IMR-90 (cell line): ENCODE measurements around the gene DPF3. TPM values are rescaled to one million over a fixed set of nuclear protein-coding genes. Genes with fewer than 3 reads are reported as not detected.

Experiments
- ATAC-seq: fragments of 200-7000 bp; cut with Tn5 transposase; 2 replicates; pipeline ENCODE4 v1.9.1; 2020; ENCODE audit warnings: low read depth, mild to moderate bottlenecking, moderate library complexity
- BruUV-seq: library from RNA; stranded (reverse); fragments of 400-500 nt; replicated peaks from 2 replicates; lab custom pipeline; 2021; lab: Mats Ljungman, UMichigan
- CTCF ChIA-PET: fragments of 300-600 bp; formaldehyde crosslinking; extraction: SDS; loops from one replicate; lab custom pipeline; 2021; ENCODE audit warnings: antibody characterized with exemption; lab: Yijun Ruan, JAX
- POLR2A ChIA-PET: fragments of 300-600 bp; sonication (Branson Sonifier 250); formaldehyde crosslinking; loops from one replicate; lab custom pipeline; 2022; ENCODE audit warnings: antibody characterized with exemption; ENCODE audit not compliant: unreplicated experiment; lab: Charles Lee
- DNase-seq: peaks from one replicate; pipeline ENCODE4 v3.0.0; 2013
- H2AFZ ChIP-seq: replicated peaks from 2 replicates; pipeline ENCODE3; 2013; ENCODE audit warnings: low read length, mild to moderate bottlenecking; ENCODE audit not compliant: poor library complexity
- H2AK5ac ChIP-seq: 2 replicates; pipeline ENCODE4 v1.6.1; 2013; ENCODE audit warnings: low read depth, low read length, inconsistent platforms
- H2AK9ac ChIP-seq: replicated peaks from 2 replicates; pipeline ENCODE3; 2013; ENCODE audit warnings: mild to moderate bottlenecking, low read depth, low read length, moderate library complexity; ENCODE audit not compliant: poor library complexity
- H2BK120ac ChIP-seq: 2 replicates; pipeline ENCODE4 v1.6.1; 2013; ENCODE audit warnings: low read depth, low read length, inconsistent platforms
- H2BK15ac ChIP-seq: 3 replicates; pipeline ENCODE4 v1.6.1; 2013; ENCODE audit warnings: low read depth, low read length, inconsistent platforms
- H2BK20ac ChIP-seq: 2 replicates; pipeline ENCODE4 v1.6.1; 2013; ENCODE audit warnings: low read depth, mild to moderate bottlenecking, inconsistent platforms, low read length, moderate library complexity
- H2BK5ac ChIP-seq: 2 replicates; pipeline ENCODE4 v1.6.1; 2013; ENCODE audit warnings: mild to moderate bottlenecking, low read depth, low read length, inconsistent platforms; ENCODE audit not compliant: poor library complexity, severe bottlenecking
- H3K14ac ChIP-seq: replicated peaks from 2 replicates; pipeline ENCODE4 v1.6.1; 2013; ENCODE audit warnings: low read depth, low read length, inconsistent platforms
- H3K18ac ChIP-seq: 2 replicates; pipeline ENCODE4 v1.6.1; 2013; ENCODE audit warnings: low read depth, low read length, control low read depth
- H3K23ac ChIP-seq: 2 replicates; pipeline ENCODE4 v1.6.1; 2013; ENCODE audit warnings: low read depth, low read length, inconsistent platforms
- H3K27ac ChIP-seq: 2 replicates; pipeline ENCODE4 v1.5.1; 2013; ENCODE audit warnings: mild to moderate bottlenecking, control low read depth, low read length; ENCODE audit not compliant: insufficient read depth
- H3K27me3 ChIP-seq: 2 replicates; pipeline ENCODE4 v1.6.1; 2013; ENCODE audit warnings: low read length; ENCODE audit not compliant: control insufficient read depth, insufficient read depth
- H3K36me3 ChIP-seq: 2 replicates; pipeline ENCODE4 v1.6.1; 2013; ENCODE audit warnings: low read length, mixed read lengths; ENCODE audit not compliant: control insufficient read depth, insufficient read depth
- H3K4ac ChIP-seq: 2 replicates; pipeline ENCODE4 v1.6.1; 2013; ENCODE audit warnings: low read depth, low read length, inconsistent platforms
- H3K4me1 ChIP-seq: 2 replicates; pipeline ENCODE4 v1.6.1; 2013; ENCODE audit warnings: low read length, mixed read lengths; ENCODE audit not compliant: control insufficient read depth, insufficient read depth
- H3K4me2 ChIP-seq: 2 replicates; pipeline ENCODE4 v1.6.1; 2013; ENCODE audit warnings: low read depth, mild to moderate bottlenecking, control low read depth, low read length, moderate library complexity
- H3K4me3 ChIP-seq: 2 replicates; pipeline ENCODE4 v1.5.1; 2013; ENCODE audit warnings: low read depth, mild to moderate bottlenecking, control low read depth, low read length, moderate library complexity; ENCODE audit not compliant: insufficient read depth
- H3K56ac ChIP-seq: 2 replicates; pipeline ENCODE4 v1.6.1; 2013; ENCODE audit warnings: low read length, inconsistent platforms; ENCODE audit not compliant: insufficient read depth; ENCODE audit errors: extremely low read depth
- H3K79me1 ChIP-seq, 2 experiments: 2 replicates each; pipeline ENCODE4 v1.6.1; 2013; ENCODE audit warnings: low read length in 2 of 2, inconsistent platforms in 1 of 2, low read depth in 1 of 2
- H3K9ac ChIP-seq: 2 replicates; pipeline ENCODE4 v1.6.1; 2013; ENCODE audit warnings: low read depth, low read length, control low read depth
- H3K9me1 ChIP-seq: 2 replicates; pipeline ENCODE4 v1.6.1; 2013; ENCODE audit warnings: low read length, inconsistent platforms; ENCODE audit not compliant: insufficient read depth
- H3K9me3 ChIP-seq: 2 replicates; pipeline ENCODE4 v1.6.1; 2013; ENCODE audit warnings: low read length; ENCODE audit not compliant: control insufficient read depth, insufficient read depth
- H4K20me1 ChIP-seq: 2 replicates; pipeline ENCODE4 v1.6.1; 2013; ENCODE audit warnings: low read length, inconsistent platforms; ENCODE audit not compliant: insufficient read depth
- H4K5ac ChIP-seq: 2 replicates; pipeline ENCODE4 v1.6.1; 2013; ENCODE audit warnings: mild to moderate bottlenecking, low read depth, low read length, control low read depth
- H4K8ac ChIP-seq, 2 experiments: 2 replicates each; pipeline ENCODE4 v1.6.1; 2013; ENCODE audit warnings: low read depth in 2 of 2, low read length in 2 of 2, control low read depth in 1 of 2, inconsistent platforms in 1 of 2
- H4K91ac ChIP-seq: 2 replicates; pipeline ENCODE4 v1.6.1; 2013; ENCODE audit warnings: low read depth, low read length, inconsistent platforms; ENCODE audit not compliant: insufficient read depth
- BHLHE40 ChIP-seq: fragments of 150-350 bp; IDR thresholded peaks from 2 replicates; pipeline ENCODE4 v1.6.1; 2016; ENCODE audit warnings: mild to moderate bottlenecking, low read depth, low read length
- CEBPB ChIP-seq: IDR thresholded peaks from 2 replicates; pipeline ENCODE4 v1.6.1; 2012; ENCODE audit warnings: low read depth, low read length, improper control_type of control experiment
- CHD1 ChIP-seq: IDR thresholded peaks from 2 replicates; pipeline ENCODE4 v1.6.1; 2012; ENCODE audit warnings: low read depth, low read length, improper control_type of control experiment
- FOS ChIP-seq: fragments of 150-350 bp; IDR thresholded peaks from 2 replicates; pipeline ENCODE4 v1.6.1; 2016; ENCODE audit warnings: low read depth, low read length
- MAFK ChIP-seq: IDR thresholded peaks from 2 replicates; pipeline ENCODE4 v1.6.1; 2012; ENCODE audit warnings: low read depth, low read length, improper control_type of control experiment
- MAZ ChIP-seq: IDR thresholded peaks from 2 replicates; pipeline ENCODE4 v1.6.1; 2012; ENCODE audit warnings: low read depth, mild to moderate bottlenecking, low read length, improper control_type of control experiment, moderate library complexity, borderline replicate concordance
- MXI1 ChIP-seq: IDR thresholded peaks from 2 replicates; pipeline ENCODE4 v1.6.1; 2012; ENCODE audit warnings: low read depth, mild to moderate bottlenecking, low read length, moderate library complexity, borderline replicate concordance
- NFE2L2 ChIP-seq: fragments of 150-350 bp; IDR thresholded peaks from 2 replicates; pipeline ENCODE4 v1.6.1; 2016; ENCODE audit warnings: low read depth, mild to moderate bottlenecking, low read length
- POLR2A ChIP-seq: IDR thresholded peaks from 2 replicates; pipeline ENCODE4 v1.6.1; 2012; ENCODE audit warnings: mild to moderate bottlenecking, low read depth, low read length
- RAD21 ChIP-seq: IDR thresholded peaks from 2 replicates; pipeline ENCODE4 v1.6.1; 2012; ENCODE audit warnings: low read length, improper control_type of control experiment
- RCOR1 ChIP-seq: IDR thresholded peaks from 2 replicates; pipeline ENCODE4 v1.6.1; 2012; ENCODE audit warnings: mild to moderate bottlenecking, low read length, improper control_type of control experiment; ENCODE audit not compliant: insufficient replicate concordance
- RFX5 ChIP-seq: IDR thresholded peaks from 2 replicates; pipeline ENCODE4 v1.8.0; 2012; ENCODE audit warnings: low read depth, mild to moderate bottlenecking, low read length, moderate library complexity
- SMC3 ChIP-seq: fragments of 150-350 bp; IDR thresholded peaks from 2 replicates; pipeline ENCODE4 v1.6.1; 2016; ENCODE audit warnings: low read depth, mild to moderate bottlenecking, antibody characterized with exemption, low read length, moderate library complexity
- WGBS, 2 experiments: methylation state at CpG; one replicate each; pipeline versions ENCODE4 v1.1.5 to v1.1.7; 2013; ENCODE audit warnings: missing lambda C conversion rate in 2 of 2; ENCODE audit not compliant: insufficient read length in 1 of 2; ENCODE audit errors: extremely low coverage in 2 of 2; 5-methylcytosine and 5-hydroxymethylcytosine counted together
- dilution Hi-C: fragments of 300-500 bp; cut with HindIII; formaldehyde crosslinking; loops from one replicate; pipeline ENCODE4 v1.14.3; 2018; ENCODE audit warnings: low sequenced_read_pairs; ENCODE audit not compliant: unreplicated experiment
- in situ Hi-C: fragments of 300-500 bp; cut with MboI; formaldehyde crosslinking; loops from 3 replicates; pipeline ENCODE4 v1.14.3; 2019; ENCODE audit warnings: low sequenced_read_pairs, inconsistent platforms, mixed read lengths
- intact Hi-C: fragments of 100-400 bp; cut with micrococcal nuclease; formaldehyde crosslinking; loops from 2 replicates; pipeline ENCODE4 v1.10.0; 2022
- polyA plus RNA-seq, 3 experiments: library from polyadenylated mRNA; depleted of rRNA; stranded (reverse); fragments of >200 nt; gene quantifications; 2 replicates each; pipeline ENCODE4 v1.2.3, GENCODE V29; 2012; ENCODE audit warnings: low replicate concordance in 1 of 3
- total RNA-seq: library from RNA; depleted of rRNA; stranded (reverse); fragments of >200 nt; gene quantifications from 2 replicates; pipeline ENCODE4 v1.2.3, GENCODE V29; 2012
- TF ChIP-seq, protein P1 (sequence below): fragments of 150-350 bp; IDR thresholded peaks from 2 replicates; pipeline ENCODE4 v1.6.1; 2017; ENCODE audit warnings: mild to moderate bottlenecking, antibody characterized with exemption, low read length, low read depth
- TF ChIP-seq, protein P2 (sequence below): fragments of 150-350 bp; IDR thresholded peaks from 2 replicates; pipeline ENCODE4 v1.6.1; 2016; ENCODE audit warnings: low read depth, mild to moderate bottlenecking, low read length, moderate library complexity, borderline replicate concordance
- TF ChIP-seq, protein P3 (sequence below): conservative IDR thresholded peaks from 2 replicates; pipeline ENCODE4 v1.5.1; 2012; ENCODE audit warnings: mild to moderate bottlenecking, low read depth, low read length, improper control_type of control experiment

DPF3 gene
- total and polyA plus RNA-seq, 2 of the 4 experiments (the other 2 are of a cell fraction), result 30.5 to 32.8 TPM

DNA sequence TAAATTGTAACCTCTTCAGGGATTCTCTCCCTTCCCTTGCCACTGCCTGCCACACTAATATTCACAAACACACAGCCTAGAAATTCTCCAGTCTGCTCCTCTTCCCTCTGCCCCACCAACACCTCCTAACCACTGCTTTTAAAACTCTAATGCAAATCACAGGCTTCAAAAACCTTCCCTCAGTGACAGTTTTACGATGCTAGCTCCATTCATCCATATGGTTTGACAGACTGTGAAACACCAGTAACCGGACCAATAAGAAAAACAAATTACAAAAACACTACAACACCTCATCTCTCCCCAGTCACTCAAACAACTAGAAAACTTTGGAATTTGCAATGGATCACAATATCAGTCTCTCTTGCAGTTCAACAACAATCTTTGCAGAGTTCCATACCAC lies 5.7 kb downstream of the DPF3 start:
- Histone ChIP-seq H3K9me3 (no peaks in the 10 kb centered on the region), H3K14ac (no peak overlapping the region), H3K4me1 (peaks cover 22% of the 10 kb centered on the region), H3K56ac (no peak overlapping the region), H3K79me1 (peaks cover 42 to 83% of the 10 kb centered on the region in 2 experiments), H3K4me2 (peak overlapping the region; percentile 63), H2BK5ac (no peak overlapping the region), H3K4me3 (no peak overlapping the region), H3K4ac (no peak overlapping the region), H2AK9ac (no peak overlapping the region), H3K27ac (no peak overlapping the region), H2BK20ac (no peak overlapping the region), H3K18ac (no peak overlapping the region), H2AK5ac (no peak overlapping the region), H4K8ac (no peak overlapping the region), H2BK120ac (no peak overlapping the region), H4K5ac (no peak overlapping the region), H3K23ac (no peak overlapping the region; the same call in 1 of the 2 replicates), H3K36me3 (no peaks in the 10 kb centered on the region), H2BK15ac (no peak overlapping the region), H4K91ac (no peak overlapping the region), H4K20me1 (peaks cover 61% of the 10 kb centered on the region), H2AFZ (no peak overlapping the region), H3K27me3 (no peaks in the 10 kb centered on the region), H3K9me1 (peaks cover 4% of the 10 kb centered on the region), H3K9ac (no peak overlapping the region)
- 37% methylated on average over 2 of the region's 2 CpGs; no CpG with 5 or more reads in 1 of the 2 experiments for WGBS, 2 experiments
- dilution Hi-C loops (no loop called here), intact Hi-C loops (no loop called here), in situ Hi-C loops (no loop called here)
- no peak for TF ChIP-seq FOS
- no peak for TF ChIP-seq RAD21
- no peak for TF ChIP-seq BHLHE40
- TF ChIP-seq CEBPB, result no peak
- TF ChIP-seq MAZ, result no peak
- TF ChIP-seq RFX5, result no peak
- TF ChIP-seq RCOR1, result no peak
- TF ChIP-seq SMC3, result no peak
- TF ChIP-seq NFE2L2, result no peak
- TF ChIP-seq, protein P1, sequence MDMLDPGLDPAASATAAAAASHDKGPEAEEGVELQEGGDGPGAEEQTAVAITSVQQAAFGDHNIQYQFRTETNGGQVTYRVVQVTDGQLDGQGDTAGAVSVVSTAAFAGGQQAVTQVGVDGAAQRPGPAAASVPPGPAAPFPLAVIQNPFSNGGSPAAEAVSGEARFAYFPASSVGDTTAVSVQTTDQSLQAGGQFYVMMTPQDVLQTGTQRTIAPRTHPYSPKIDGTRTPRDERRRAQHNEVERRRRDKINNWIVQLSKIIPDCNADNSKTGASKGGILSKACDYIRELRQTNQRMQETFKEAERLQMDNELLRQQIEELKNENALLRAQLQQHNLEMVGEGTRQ, result no peak
- TF ChIP-seq, protein P2, sequence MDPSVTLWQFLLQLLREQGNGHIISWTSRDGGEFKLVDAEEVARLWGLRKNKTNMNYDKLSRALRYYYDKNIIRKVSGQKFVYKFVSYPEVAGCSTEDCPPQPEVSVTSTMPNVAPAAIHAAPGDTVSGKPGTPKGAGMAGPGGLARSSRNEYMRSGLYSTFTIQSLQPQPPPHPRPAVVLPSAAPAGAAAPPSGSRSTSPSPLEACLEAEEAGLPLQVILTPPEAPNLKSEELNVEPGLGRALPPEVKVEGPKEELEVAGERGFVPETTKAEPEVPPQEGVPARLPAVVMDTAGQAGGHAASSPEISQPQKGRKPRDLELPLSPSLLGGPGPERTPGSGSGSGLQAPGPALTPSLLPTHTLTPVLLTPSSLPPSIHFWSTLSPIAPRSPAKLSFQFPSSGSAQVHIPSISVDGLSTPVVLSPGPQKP, result no peak
- TF ChIP-seq, protein P3, sequence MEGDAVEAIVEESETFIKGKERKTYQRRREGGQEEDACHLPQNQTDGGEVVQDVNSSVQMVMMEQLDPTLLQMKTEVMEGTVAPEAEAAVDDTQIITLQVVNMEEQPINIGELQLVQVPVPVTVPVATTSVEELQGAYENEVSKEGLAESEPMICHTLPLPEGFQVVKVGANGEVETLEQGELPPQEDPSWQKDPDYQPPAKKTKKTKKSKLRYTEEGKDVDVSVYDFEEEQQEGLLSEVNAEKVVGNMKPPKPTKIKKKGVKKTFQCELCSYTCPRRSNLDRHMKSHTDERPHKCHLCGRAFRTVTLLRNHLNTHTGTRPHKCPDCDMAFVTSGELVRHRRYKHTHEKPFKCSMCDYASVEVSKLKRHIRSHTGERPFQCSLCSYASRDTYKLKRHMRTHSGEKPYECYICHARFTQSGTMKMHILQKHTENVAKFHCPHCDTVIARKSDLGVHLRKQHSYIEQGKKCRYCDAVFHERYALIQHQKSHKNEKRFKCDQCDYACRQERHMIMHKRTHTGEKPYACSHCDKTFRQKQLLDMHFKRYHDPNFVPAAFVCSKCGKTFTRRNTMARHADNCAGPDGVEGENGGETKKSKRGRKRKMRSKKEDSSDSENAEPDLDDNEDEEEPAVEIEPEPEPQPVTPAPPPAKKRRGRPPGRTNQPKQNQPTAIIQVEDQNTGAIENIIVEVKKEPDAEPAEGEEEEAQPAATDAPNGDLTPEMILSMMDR, result no peak
- TF ChIP-seq MAFK, result no peak
- TF ChIP-seq MXI1, result no peak
- TF ChIP-seq POLR2A, result no peak
- TF ChIP-seq CHD1, result no peak
- ATAC-seq (no peak), DNase-seq (no peak)
- BruUV-seq, result no TSS peak
- POLR2A ChIA-PET, result no interaction called here
- CTCF ChIA-PET, result interaction anchor here (0.8 kb wide), 1 partner anchor 231 kb away, joined by 3 read pairs; no protein-coding TSS in a partner anchor
